Body of pancreas (tissue), 4 donors: ENCODE measurements around the gene SYAP1.

Experiments
- POLR2A ChIP-seq, 3 donors: fragments of 450-650 bp; IDR thresholded peaks; one replicate each; pipeline ENCODE4 v1.6.1; 2016; ENCODE audit warnings: antibody characterized with exemption in 3 of 3, mild to moderate bottlenecking in 2 of 3
- TF ChIP-seq, protein P1 (sequence below), 7 experiments: fragments of 450-650 bp in 4 of 7; fragments of 200-600 bp in 3 of 7; sonication (generic) in 3 of 7; IDR thresholded peaks; one replicate each; pipeline ENCODE4 v1.5.1; 2016 to 2019; ENCODE audit warnings: antibody characterized with exemption in 7 of 7

DNA sequence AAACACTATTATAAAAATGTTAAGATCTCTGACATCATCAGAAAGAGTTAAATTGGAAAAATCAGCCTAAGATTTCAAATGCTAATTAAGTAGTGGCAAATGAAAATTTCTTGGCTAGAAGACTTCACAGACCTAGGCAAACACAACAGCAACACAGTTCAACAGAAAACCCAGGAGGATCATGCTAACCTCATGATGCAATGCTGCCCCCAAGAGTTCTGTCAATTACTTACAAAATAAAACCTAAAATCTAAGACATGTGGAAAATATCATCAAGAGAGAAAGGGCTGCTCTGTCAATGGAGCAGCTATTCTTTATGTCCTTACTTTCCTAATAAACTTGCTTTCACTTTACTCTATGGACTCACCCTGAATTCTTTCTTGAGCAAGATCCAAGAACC, 48.4 kb upstream of the SYAP1 start:
- TF ChIP-seq POLR2A (IDR thresholded peaks at IDR 0.05): no peak
- TF ChIP-seq, protein P1, sequence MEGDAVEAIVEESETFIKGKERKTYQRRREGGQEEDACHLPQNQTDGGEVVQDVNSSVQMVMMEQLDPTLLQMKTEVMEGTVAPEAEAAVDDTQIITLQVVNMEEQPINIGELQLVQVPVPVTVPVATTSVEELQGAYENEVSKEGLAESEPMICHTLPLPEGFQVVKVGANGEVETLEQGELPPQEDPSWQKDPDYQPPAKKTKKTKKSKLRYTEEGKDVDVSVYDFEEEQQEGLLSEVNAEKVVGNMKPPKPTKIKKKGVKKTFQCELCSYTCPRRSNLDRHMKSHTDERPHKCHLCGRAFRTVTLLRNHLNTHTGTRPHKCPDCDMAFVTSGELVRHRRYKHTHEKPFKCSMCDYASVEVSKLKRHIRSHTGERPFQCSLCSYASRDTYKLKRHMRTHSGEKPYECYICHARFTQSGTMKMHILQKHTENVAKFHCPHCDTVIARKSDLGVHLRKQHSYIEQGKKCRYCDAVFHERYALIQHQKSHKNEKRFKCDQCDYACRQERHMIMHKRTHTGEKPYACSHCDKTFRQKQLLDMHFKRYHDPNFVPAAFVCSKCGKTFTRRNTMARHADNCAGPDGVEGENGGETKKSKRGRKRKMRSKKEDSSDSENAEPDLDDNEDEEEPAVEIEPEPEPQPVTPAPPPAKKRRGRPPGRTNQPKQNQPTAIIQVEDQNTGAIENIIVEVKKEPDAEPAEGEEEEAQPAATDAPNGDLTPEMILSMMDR (IDR thresholded peaks at IDR 0.05): peak in 2 of 7 experiments; percentile 26 to 38
